Right atrium auricular region (tissue), 2 donors: Measurements from ENCODE around the gene COL23A1. TPM values are rescaled to one million over a fixed set of nuclear protein-coding genes. Genes with fewer than 3 reads are reported as not detected.

ENCODE experiments used
- DNase-seq: peaks from one replicate; pipeline ENCODE4 v3.0.0-alpha.2; 2019; ENCODE audit warnings: low spot score
- H3K27ac ChIP-seq, 2 donors: fragments of 200-600 bp; sonication (generic); 1 replicate in 1 of 2; 2 replicates in 1 of 2; pipeline ENCODE4 v1.5.1; 2016 to 2019
- H3K27me3 ChIP-seq, 2 donors: fragments of 200-600 bp; sonication (generic); one replicate each; pipeline versions ENCODE4 v1.5.1 to v1.6.0; 2017 to 2019
- H3K36me3 ChIP-seq: fragments of 200-600 bp; sonication (generic); one replicate; pipeline ENCODE4 v1.5.1; 2016
- H3K4me1 ChIP-seq, 2 donors: fragments of 200-600 bp; sonication (generic); one replicate each; pipeline versions ENCODE4 v1.5.1 to v1.6.0; 2017 to 2019
- H3K4me3 ChIP-seq, 2 donors: fragments of 200-600 bp; sonication (generic); 1 replicate in 1 of 2; 2 replicates in 1 of 2; pipeline ENCODE4 v1.5.1; 2017 to 2019; ENCODE audit warnings: mild to moderate bottlenecking in 1 of 2, moderate library complexity in 1 of 2
- H3K9me3 ChIP-seq, 2 donors: fragments of 200-600 bp; sonication (generic); one replicate each; pipeline ENCODE4 v1.5.1; 2019
- CTCF ChIP-seq, 2 donors: fragments of 200-600 bp; sonication (generic); IDR thresholded peaks; one replicate each; pipeline ENCODE4 v1.5.1; 2019; ENCODE audit warnings: antibody characterized with exemption in 2 of 2
- total RNA-seq, 2 donors: library from RNA; depleted of rRNA; stranded (reverse); fragments of >200 nt; gene quantifications; one replicate each; pipeline ENCODE4 v1.1.0, GENCODE V29; 2016

Gene COL23A1
- total RNA-seq, 2 donors from 2014 or later = 5.7 to 6.8 TPM

GRCh38 chr5:178216779-178217178 is 373.4 kb downstream of the COL23A1 start:
- peaks cover 68% of the 10 kb centered on the region for H3K36me3 ChIP-seq
- no peaks in the 10 kb centered on the region for H3K9me3 ChIP-seq
- no peaks in the 10 kb centered on the region for H3K27me3 ChIP-seq
- H3K4me1 ChIP-seq = no peaks in the 10 kb centered on the region
- no peak overlapping the region for H3K4me3 ChIP-seq
- TF ChIP-seq CTCF (IDR thresholded peaks at IDR 0.05) = no peak
- no peak overlapping the region for H3K27ac ChIP-seq
- DNase-seq = no peak

GRCh38 chr5:178216088-178216534 is 374.1 kb downstream of the COL23A1 start:
- Histone ChIP-seq H3K4me3 (no peak overlapping the region), H3K4me1 (no peaks in the 10 kb centered on the region), H3K36me3 (peaks cover 75% of the 10 kb centered on the region), H3K27me3 (no peaks in the 10 kb centered on the region), H3K27ac (no peak overlapping the region), H3K9me3 (no peaks in the 10 kb centered on the region)
- DNase-seq = no peak
- no peak for TF ChIP-seq CTCF (IDR thresholded peaks at IDR 0.05)

GRCh38 chr5:178215280-178216002 is 374.8 kb downstream of the COL23A1 start:
- no peak overlapping the region for H3K27ac ChIP-seq
- H3K4me1 ChIP-seq = no peaks in the 10 kb centered on the region
- no peak for DNase-seq
- TF ChIP-seq CTCF (IDR thresholded peaks at IDR 0.05) = no peak
- no peaks in the 10 kb centered on the region for H3K27me3 ChIP-seq
- peaks cover 82% of the 10 kb centered on the region for H3K36me3 ChIP-seq
- H3K9me3 ChIP-seq = no peaks in the 10 kb centered on the region
- H3K4me3 ChIP-seq = no peak overlapping the region

- H3K9me3 ChIP-seq = no peaks in the 10 kb centered on the region
- H3K27ac ChIP-seq = no peak overlapping the region
- no peak for DNase-seq
- no peaks in the 10 kb centered on the region for H3K4me1 ChIP-seq
- H3K36me3 ChIP-seq = peaks cover 87% of the 10 kb centered on the region
- no peak for TF ChIP-seq CTCF (IDR thresholded peaks at IDR 0.05)
- H3K27me3 ChIP-seq = no peaks in the 10 kb centered on the region
- no peak overlapping the region for H3K4me3 ChIP-seq
Measured at GRCh38 chr5:178214160-178214803, 375.9 kb downstream of the COL23A1 start.

GRCh38 chr5:178213748-178214151 is 376.4 kb downstream of the COL23A1 start:
- DNase-seq = no peak
- no peaks in the 10 kb centered on the region for H3K9me3 ChIP-seq
- no peaks in the 10 kb centered on the region for H3K27me3 ChIP-seq
- TF ChIP-seq CTCF (IDR thresholded peaks at IDR 0.05) = no peak
- H3K36me3 ChIP-seq = peaks cover 88% of the 10 kb centered on the region
- H3K27ac ChIP-seq = no peak overlapping the region
- H3K4me3 ChIP-seq = no peak overlapping the region
- H3K4me1 ChIP-seq = no peaks in the 10 kb centered on the region
